ENCODE data around the gene TFRC.

GRCh38 chr3:196060834-196061233 is 21.1 kb downstream of the TFRC start:
- no peak for TF ChIP-seq GATA2 (IDR thresholded peaks at IDR 0.05; ENCODE audit: low read depth, low read length)
- no peak for TF ChIP-seq GATA3 (IDR thresholded peaks at IDR 0.05; ENCODE audit: low read depth, low read length)
